Peyer's patch (tissue), 4 donors: Measurements from ENCODE around the gene KRTAP1-1.

ENCODE experiments used
- POLR2A ChIP-seq, 2 donors: fragments of 450-650 bp; IDR thresholded peaks; one replicate each; pipeline ENCODE4 v1.5.1; 2017; ENCODE audit warnings: antibody characterized with exemption in 2 of 2, mild to moderate bottlenecking in 2 of 2, moderate library complexity in 2 of 2
- TF ChIP-seq, protein P1 (sequence below), 6 experiments: fragments of 450-650 bp in 4 of 6; fragments of 200-600 bp in 2 of 6; sonication (generic) in 1 of 6; IDR thresholded peaks; one replicate each; pipeline ENCODE4 v1.5.1; 2017 to 2019; ENCODE audit warnings: antibody characterized with exemption in 6 of 6, mild to moderate bottlenecking in 3 of 6, moderate library complexity in 1 of 6

DNA sequence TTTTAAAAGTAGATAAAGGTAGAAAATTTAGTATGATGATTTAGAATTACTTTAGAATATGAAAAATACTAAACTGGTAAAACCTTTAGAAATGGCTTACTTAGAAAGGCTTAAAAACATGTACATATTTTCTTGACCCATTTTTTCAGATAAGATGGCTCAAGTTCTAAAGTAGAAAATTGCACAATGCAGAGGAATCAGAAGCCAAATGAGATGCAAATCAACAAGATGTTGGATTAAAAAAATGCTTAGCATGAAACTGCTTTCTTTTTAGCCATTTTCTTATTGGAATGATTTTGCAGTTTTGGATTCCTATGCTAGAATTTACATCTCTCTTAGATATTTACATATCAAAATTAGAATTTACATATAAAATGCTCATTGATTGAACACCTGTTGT is 30.8 kb downstream of the KRTAP1-1 start:
- TF ChIP-seq, protein P1, sequence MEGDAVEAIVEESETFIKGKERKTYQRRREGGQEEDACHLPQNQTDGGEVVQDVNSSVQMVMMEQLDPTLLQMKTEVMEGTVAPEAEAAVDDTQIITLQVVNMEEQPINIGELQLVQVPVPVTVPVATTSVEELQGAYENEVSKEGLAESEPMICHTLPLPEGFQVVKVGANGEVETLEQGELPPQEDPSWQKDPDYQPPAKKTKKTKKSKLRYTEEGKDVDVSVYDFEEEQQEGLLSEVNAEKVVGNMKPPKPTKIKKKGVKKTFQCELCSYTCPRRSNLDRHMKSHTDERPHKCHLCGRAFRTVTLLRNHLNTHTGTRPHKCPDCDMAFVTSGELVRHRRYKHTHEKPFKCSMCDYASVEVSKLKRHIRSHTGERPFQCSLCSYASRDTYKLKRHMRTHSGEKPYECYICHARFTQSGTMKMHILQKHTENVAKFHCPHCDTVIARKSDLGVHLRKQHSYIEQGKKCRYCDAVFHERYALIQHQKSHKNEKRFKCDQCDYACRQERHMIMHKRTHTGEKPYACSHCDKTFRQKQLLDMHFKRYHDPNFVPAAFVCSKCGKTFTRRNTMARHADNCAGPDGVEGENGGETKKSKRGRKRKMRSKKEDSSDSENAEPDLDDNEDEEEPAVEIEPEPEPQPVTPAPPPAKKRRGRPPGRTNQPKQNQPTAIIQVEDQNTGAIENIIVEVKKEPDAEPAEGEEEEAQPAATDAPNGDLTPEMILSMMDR (IDR thresholded peaks at IDR 0.05): no peak
- no peak for TF ChIP-seq POLR2A (IDR thresholded peaks at IDR 0.05)
